ENCODE measurements around the gene KLC1.
"Not testable (repeated sequence)": the region's sequence is repeated elsewhere in the genome, so short reads cannot be mapped to it uniquely, and the experiment has no call there.

Gene KLC1

DNA sequence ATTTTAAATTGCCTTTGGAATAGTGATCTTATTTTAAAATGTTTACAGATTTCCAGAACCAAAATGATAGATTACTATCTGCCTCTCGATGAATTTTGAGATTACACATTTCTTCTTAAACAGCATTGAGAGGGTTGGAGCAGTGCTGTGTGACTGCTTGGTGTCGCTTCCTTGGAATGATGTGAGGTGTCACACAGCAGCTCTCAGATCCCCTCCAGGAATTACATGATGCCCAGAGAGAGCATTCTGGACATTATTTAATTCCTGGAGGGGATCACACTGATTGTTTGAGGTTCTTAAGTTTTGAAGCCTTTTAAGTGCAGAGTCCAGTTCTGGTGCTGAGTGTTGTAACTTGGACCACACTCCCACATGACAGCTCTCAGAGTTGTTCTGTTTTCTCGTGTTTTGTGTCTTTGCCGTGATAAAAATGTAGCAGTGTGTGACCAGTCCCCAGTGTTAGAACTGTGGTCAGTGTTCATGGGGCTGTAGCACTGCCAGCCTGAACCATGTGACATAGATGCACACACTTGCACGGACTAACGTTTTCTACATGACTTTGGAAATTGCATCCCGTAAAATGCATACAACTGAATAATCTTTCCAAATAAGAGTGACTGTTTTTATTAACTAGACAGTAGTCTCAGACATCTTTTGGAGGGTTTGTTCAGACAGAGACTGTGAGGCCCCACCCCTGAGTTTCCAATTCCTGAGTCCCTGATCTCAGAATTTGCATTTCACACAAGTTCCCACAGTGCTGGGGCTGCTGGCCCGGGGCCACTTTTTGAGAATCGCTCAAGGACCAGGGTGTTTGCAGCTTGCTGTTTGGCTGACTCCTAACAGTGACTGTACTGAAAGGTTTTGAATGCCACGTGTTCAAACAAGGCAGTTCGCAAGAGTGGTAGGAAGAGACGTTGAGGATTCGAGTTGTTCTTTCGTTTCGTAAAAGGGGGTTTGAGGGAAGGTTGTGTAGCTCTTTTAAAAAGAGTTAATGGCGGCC, 60.2 kb downstream of the KLC1 start:
- Histone ChIP-seq H3K36me3 (ENCODE audit: control insufficient read depth, insufficient read depth, low read length) (no peaks in the 10 kb centered on the region), H3K27me3 (ENCODE audit: control insufficient read depth, insufficient read depth, low read length) (no peaks in the 10 kb centered on the region), H3K4me2 (ENCODE audit: low read length) (no peak overlapping the region), H3K4me1 (no peaks in the 10 kb centered on the region), H3K79me2 (peaks cover 22% of the 10 kb centered on the region), H2AFZ (no peak overlapping the region), H3K9me3 (ENCODE audit: control insufficient read depth, low read length) (no peaks in the 10 kb centered on the region), H3K27ac (no peak overlapping the region), H3K9ac (no peak overlapping the region), H3K4me3 (ENCODE audit: low read depth, low read length) (no peak overlapping the region)
- TF ChIP-seq, protein P1, sequence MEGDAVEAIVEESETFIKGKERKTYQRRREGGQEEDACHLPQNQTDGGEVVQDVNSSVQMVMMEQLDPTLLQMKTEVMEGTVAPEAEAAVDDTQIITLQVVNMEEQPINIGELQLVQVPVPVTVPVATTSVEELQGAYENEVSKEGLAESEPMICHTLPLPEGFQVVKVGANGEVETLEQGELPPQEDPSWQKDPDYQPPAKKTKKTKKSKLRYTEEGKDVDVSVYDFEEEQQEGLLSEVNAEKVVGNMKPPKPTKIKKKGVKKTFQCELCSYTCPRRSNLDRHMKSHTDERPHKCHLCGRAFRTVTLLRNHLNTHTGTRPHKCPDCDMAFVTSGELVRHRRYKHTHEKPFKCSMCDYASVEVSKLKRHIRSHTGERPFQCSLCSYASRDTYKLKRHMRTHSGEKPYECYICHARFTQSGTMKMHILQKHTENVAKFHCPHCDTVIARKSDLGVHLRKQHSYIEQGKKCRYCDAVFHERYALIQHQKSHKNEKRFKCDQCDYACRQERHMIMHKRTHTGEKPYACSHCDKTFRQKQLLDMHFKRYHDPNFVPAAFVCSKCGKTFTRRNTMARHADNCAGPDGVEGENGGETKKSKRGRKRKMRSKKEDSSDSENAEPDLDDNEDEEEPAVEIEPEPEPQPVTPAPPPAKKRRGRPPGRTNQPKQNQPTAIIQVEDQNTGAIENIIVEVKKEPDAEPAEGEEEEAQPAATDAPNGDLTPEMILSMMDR (IDR thresholded peaks at IDR 0.05) = no peak

DNA sequence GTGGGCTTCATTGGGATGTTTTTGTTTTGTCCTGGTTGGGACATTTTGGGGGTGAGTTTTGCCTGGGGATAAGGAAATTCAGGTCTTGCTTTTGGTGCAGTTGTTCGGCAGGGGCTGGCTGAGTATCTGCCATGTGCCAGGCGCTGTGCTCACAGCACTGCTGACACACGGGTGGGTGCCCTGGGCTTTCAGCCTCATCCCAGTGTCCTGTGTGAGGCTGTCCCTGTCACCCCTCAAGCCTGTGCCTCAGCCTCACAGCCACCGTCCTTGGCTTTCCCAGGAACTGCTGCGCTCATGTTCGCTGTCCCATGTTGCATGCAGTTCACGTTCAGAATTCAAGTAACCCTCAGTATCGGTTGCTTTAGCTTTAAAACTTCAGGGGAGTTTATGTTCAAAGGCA, 61.3 kb downstream of the KLC1 start:
- no peak overlapping the region for H3K4me3 ChIP-seq (ENCODE audit: low read depth, low read length)
- no peaks in the 10 kb centered on the region for H3K4me1 ChIP-seq
- TF ChIP-seq, protein P1 (IDR thresholded peaks at IDR 0.05) = no peak
- no peak overlapping the region for H3K9ac ChIP-seq
- no peak overlapping the region for H3K4me2 ChIP-seq (ENCODE audit: low read length)
- no peaks in the 10 kb centered on the region for H3K36me3 ChIP-seq (ENCODE audit: control insufficient read depth, insufficient read depth, low read length)
- no peaks in the 10 kb centered on the region for H3K27me3 ChIP-seq (ENCODE audit: control insufficient read depth, insufficient read depth, low read length)
- peaks cover 24% of the 10 kb centered on the region for H3K79me2 ChIP-seq
- no peak overlapping the region for H2AFZ ChIP-seq
- H3K27ac ChIP-seq = no peak overlapping the region
- no peaks in the 10 kb centered on the region for H3K9me3 ChIP-seq (ENCODE audit: control insufficient read depth, low read length)

- H3K27me3 ChIP-seq (ENCODE audit: control insufficient read depth, insufficient read depth, low read length); H3K4me1 ChIP-seq; H3K4me2 ChIP-seq (ENCODE audit: low read length); H3K4me3 ChIP-seq (ENCODE audit: low read depth, low read length); H3K36me3 ChIP-seq (ENCODE audit: control insufficient read depth, insufficient read depth, low read length); H3K27ac ChIP-seq; H3K9me3 ChIP-seq (ENCODE audit: control insufficient read depth, low read length); H3K9ac ChIP-seq; H2AFZ ChIP-seq: not testable (repeated sequence)
- H3K79me2 ChIP-seq = peaks cover 24% of the 10 kb centered on the region
These were observed 62.6 kb downstream of the KLC1 start for GRCh38 chr14:103691655-103692054.

DNA sequence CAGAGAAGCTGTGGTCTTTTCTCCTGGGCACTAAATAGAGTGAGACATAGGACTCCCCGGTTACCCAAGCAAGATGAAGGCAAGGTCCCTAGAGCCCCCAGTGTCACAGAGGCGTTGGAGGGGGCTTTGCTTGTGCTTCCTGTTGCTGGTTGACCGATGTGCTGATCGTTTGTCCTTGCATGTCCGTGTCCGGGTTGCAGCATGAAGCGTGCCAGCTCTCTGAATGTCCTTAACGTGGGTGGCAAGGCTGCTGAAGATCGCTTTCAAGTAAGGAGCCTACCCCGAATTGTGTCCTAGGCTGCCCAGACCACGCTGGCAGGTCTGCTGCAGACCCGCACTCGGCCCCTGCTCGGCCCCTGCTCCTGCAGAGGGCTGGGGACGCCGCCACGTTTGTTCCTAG, 63.1 kb downstream of the KLC1 start:
- Histone ChIP-seq H3K27ac (no peak overlapping the region), H3K4me1 (no peaks in the 10 kb centered on the region), H3K36me3 (ENCODE audit: control insufficient read depth, insufficient read depth, low read length) (no peaks in the 10 kb centered on the region), H3K9me3 (ENCODE audit: control insufficient read depth, low read length) (no peaks in the 10 kb centered on the region), H2AFZ (no peak overlapping the region), H3K27me3 (ENCODE audit: control insufficient read depth, insufficient read depth, low read length) (no peaks in the 10 kb centered on the region), H3K9ac (no peak overlapping the region), H3K4me3 (ENCODE audit: low read depth, low read length) (no peak overlapping the region), H3K4me2 (ENCODE audit: low read length) (no peak overlapping the region), H3K79me2 (peaks cover 24% of the 10 kb centered on the region)
- TF ChIP-seq, protein P1 (IDR thresholded peaks at IDR 0.05) = no peak

- TF ChIP-seq, protein P1 (IDR thresholded peaks at IDR 0.05) = no peak
- Histone ChIP-seq H3K4me2 (ENCODE audit: low read length) (no peak overlapping the region), H3K36me3 (ENCODE audit: control insufficient read depth, insufficient read depth, low read length) (no peaks in the 10 kb centered on the region), H3K9ac (no peak overlapping the region), H2AFZ (no peak overlapping the region), H3K4me1 (no peaks in the 10 kb centered on the region), H3K27me3 (ENCODE audit: control insufficient read depth, insufficient read depth, low read length) (no peaks in the 10 kb centered on the region), H3K79me2 (peaks cover 26% of the 10 kb centered on the region), H3K9me3 (ENCODE audit: control insufficient read depth, low read length) (no peaks in the 10 kb centered on the region), H3K27ac (no peak overlapping the region), H3K4me3 (ENCODE audit: low read depth, low read length) (no peak overlapping the region)
These were observed 63.9 kb downstream of the KLC1 start for GRCh38 chr14:103692871-103693270.
